ENCODE measurements around the gene PFDN1.

The PFDN1 gene

GRCh38 chr5:140341591-140341990 is 38.7 kb upstream of the PFDN1 start:
- DNase-seq (ENCODE audit: extremely low read depth, insufficient read length): no peak
- Histone ChIP-seq H3K36me3 (ENCODE audit: control insufficient read depth, insufficient read depth, low read length) (no peaks in the 10 kb centered on the region; the same call in 1 of the 2 replicates), H3K4me3 (replicated peaks; ENCODE audit: low read depth, low read length) (no peak overlapping the region), H3K27me3 (replicated peaks; ENCODE audit: control insufficient read depth, insufficient read depth, low read length) (no peaks in the 10 kb centered on the region)
- TF ChIP-seq CTCF (IDR thresholded peaks at IDR 0.05; ENCODE audit: insufficient read depth, low read length, poor library complexity, severe bottlenecking): no peak

GRCh38 chr5:140340605-140341121 is 37.8 kb upstream of the PFDN1 start:
- no peak overlapping the region for H3K4me3 ChIP-seq (replicated peaks; ENCODE audit: low read depth, low read length)
- H3K36me3 ChIP-seq (ENCODE audit: control insufficient read depth, insufficient read depth, low read length): no peaks in the 10 kb centered on the region; the same call in 1 of the 2 replicates
- no peaks in the 10 kb centered on the region for H3K27me3 ChIP-seq (replicated peaks; ENCODE audit: control insufficient read depth, insufficient read depth, low read length)
- no peak for TF ChIP-seq CTCF (IDR thresholded peaks at IDR 0.05; ENCODE audit: insufficient read depth, low read length, poor library complexity, severe bottlenecking)
- DNase-seq (ENCODE audit: extremely low read depth, insufficient read length): no peak

- H3K4me3 ChIP-seq (replicated peaks; ENCODE audit: low read depth, low read length): no peak overlapping the region
- no peak for TF ChIP-seq CTCF (IDR thresholded peaks at IDR 0.05; ENCODE audit: insufficient read depth, low read length, poor library complexity, severe bottlenecking)
- H3K36me3 ChIP-seq (ENCODE audit: control insufficient read depth, insufficient read depth, low read length): no peaks in the 10 kb centered on the region; the same call in 1 of the 2 replicates
- H3K27me3 ChIP-seq (replicated peaks; ENCODE audit: control insufficient read depth, insufficient read depth, low read length): no peaks in the 10 kb centered on the region
- DNase-seq (ENCODE audit: extremely low read depth, insufficient read length): no peak
Measured at GRCh38 chr5:140339636-140340035, 36.7 kb upstream of the PFDN1 start.

- Histone ChIP-seq H3K4me3 (replicated peaks; ENCODE audit: low read depth, low read length) (no peak overlapping the region), H3K36me3 (ENCODE audit: control insufficient read depth, insufficient read depth, low read length) (no peaks in the 10 kb centered on the region; the same call in 1 of the 2 replicates), H3K27me3 (replicated peaks; ENCODE audit: control insufficient read depth, insufficient read depth, low read length) (no peaks in the 10 kb centered on the region)
- DNase-seq (ENCODE audit: extremely low read depth, insufficient read length): no peak
- TF ChIP-seq CTCF (IDR thresholded peaks at IDR 0.05; ENCODE audit: insufficient read depth, low read length, poor library complexity, severe bottlenecking): no peak
Measured at GRCh38 chr5:140338908-140339307, 36.0 kb upstream of the PFDN1 start.

- H3K27me3 ChIP-seq (replicated peaks; ENCODE audit: control insufficient read depth, insufficient read depth, low read length): no peaks in the 10 kb centered on the region
- DNase-seq (ENCODE audit: extremely low read depth, insufficient read length): no peak
- no peak overlapping the region for H3K4me3 ChIP-seq (replicated peaks; ENCODE audit: low read depth, low read length)
- no peak for TF ChIP-seq CTCF (IDR thresholded peaks at IDR 0.05; ENCODE audit: insufficient read depth, low read length, poor library complexity, severe bottlenecking)
- H3K36me3 ChIP-seq (ENCODE audit: control insufficient read depth, insufficient read depth, low read length): no peaks in the 10 kb centered on the region; the same call in 1 of the 2 replicates
Measured at GRCh38 chr5:140338336-140338735, 35.4 kb upstream of the PFDN1 start.

GRCh38 chr5:140337880-140338279 is 35.0 kb upstream of the PFDN1 start:
- no peaks in the 10 kb centered on the region for H3K27me3 ChIP-seq (replicated peaks; ENCODE audit: control insufficient read depth, insufficient read depth, low read length)
- H3K4me3 ChIP-seq (replicated peaks; ENCODE audit: low read depth, low read length): no peak overlapping the region
- no peak for TF ChIP-seq CTCF (IDR thresholded peaks at IDR 0.05; ENCODE audit: insufficient read depth, low read length, poor library complexity, severe bottlenecking)
- no peak for DNase-seq (ENCODE audit: extremely low read depth, insufficient read length)
- H3K36me3 ChIP-seq (ENCODE audit: control insufficient read depth, insufficient read depth, low read length): no peaks in the 10 kb centered on the region; the same call in 1 of the 2 replicates

Data from GM06990 (cell line).